D721Med (cell line): Measurements from ENCODE around the gene PELI1.

Experiments
- DNase-seq: peaks from one replicate; pipeline ENCODE4 v3.0.0; 2011; ENCODE audit warnings: low spot score; ENCODE audit not compliant: insufficient read length
- FAIRE-seq: peaks from 2 replicates; lab custom pipeline; 2011; peaks lifted over from hg19 to GRCh38; lab: Jason Lieb, UNC
- TF ChIP-seq, protein P1 (sequence below): IDR thresholded peaks from 2 replicates; pipeline ENCODE4 v1.5.1; 2012; ENCODE audit warnings: mild to moderate bottlenecking, control low read depth; ENCODE audit not compliant: insufficient read depth; ENCODE audit errors: missing control alignments

PELI1 gene

GRCh38 chr2:64153811-64154210 lies 9.6 kb upstream of the PELI1 start:
- DNase-seq: no peak
- no peak for FAIRE-seq
- TF ChIP-seq, protein P1, sequence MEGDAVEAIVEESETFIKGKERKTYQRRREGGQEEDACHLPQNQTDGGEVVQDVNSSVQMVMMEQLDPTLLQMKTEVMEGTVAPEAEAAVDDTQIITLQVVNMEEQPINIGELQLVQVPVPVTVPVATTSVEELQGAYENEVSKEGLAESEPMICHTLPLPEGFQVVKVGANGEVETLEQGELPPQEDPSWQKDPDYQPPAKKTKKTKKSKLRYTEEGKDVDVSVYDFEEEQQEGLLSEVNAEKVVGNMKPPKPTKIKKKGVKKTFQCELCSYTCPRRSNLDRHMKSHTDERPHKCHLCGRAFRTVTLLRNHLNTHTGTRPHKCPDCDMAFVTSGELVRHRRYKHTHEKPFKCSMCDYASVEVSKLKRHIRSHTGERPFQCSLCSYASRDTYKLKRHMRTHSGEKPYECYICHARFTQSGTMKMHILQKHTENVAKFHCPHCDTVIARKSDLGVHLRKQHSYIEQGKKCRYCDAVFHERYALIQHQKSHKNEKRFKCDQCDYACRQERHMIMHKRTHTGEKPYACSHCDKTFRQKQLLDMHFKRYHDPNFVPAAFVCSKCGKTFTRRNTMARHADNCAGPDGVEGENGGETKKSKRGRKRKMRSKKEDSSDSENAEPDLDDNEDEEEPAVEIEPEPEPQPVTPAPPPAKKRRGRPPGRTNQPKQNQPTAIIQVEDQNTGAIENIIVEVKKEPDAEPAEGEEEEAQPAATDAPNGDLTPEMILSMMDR: no peak

DNA sequence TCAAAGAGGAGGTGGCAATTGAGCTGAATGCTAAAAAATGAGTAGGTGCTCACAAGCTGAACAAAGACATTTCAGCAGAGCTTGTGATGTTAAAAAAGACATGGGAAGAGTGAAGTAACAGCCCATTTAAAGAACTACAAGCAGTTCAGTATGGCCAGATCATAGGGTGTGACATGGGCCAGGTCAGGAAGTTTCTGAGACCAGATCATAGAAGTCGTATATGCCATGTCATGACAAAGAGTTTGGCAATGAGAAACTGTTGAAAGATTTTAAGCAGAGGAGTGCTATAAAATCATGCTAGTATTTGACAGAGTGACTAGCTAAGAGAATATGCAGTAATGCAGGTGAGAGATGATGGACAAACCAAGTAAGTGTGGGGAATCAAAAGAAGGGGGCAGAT lies 7.3 kb upstream of the PELI1 start:
- DNase-seq (no peak), FAIRE-seq (no peak)
- TF ChIP-seq, protein P1: no peak

DNA sequence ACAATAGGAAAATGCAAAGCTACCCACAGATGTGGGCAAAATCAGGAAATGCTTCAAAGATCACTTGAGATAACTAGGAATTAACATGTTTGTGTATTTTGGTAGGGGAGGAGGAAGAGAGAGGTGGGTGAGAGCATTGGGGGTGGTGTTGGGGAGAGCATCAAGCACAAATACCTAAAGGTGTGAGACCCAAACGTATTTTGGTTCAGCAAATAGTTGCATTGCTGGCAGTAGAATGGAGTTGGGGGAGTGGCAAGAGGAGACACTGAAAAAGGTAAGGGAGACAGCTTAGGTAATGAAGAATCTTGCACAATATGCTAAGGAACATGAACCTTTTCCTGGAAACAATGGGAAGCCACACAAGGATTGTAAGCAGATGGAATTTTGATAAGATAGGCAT lies 1.5 kb upstream of the PELI1 start:
- TF ChIP-seq, protein P1: no peak
- DNase-seq (no peak), FAIRE-seq (no peak)

DNA sequence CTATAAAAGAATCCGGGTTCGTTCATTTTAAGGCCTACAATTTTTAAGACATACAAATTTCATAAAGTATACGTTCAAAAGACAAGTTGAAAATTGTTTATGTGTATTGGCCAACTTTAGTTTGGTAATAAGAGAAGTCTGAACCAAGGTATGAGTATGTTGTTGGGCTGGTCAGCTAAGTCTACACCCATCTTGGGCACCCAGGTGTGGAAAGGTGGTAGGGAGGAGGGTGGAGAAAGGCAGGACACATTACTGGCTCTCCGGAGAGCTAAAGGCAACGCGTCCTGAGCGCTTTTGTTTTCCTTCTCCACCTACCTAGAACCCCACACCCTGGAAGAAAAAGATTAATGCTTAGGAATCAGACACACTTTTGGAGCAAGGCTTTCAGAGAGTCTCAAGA lies 899 bp upstream of the PELI1 start:
- FAIRE-seq: no peak

GRCh38 chr2:64143169-64144056 lies 807 bp downstream of the PELI1 start:
- TF ChIP-seq, protein P1: no peak
- DNase-seq (no peak), FAIRE-seq (no peak)

More for the DNA sequence above, 899 bp upstream of the PELI1 start:
- no peak for DNase-seq
- TF ChIP-seq, protein P1: no peak

DNA sequence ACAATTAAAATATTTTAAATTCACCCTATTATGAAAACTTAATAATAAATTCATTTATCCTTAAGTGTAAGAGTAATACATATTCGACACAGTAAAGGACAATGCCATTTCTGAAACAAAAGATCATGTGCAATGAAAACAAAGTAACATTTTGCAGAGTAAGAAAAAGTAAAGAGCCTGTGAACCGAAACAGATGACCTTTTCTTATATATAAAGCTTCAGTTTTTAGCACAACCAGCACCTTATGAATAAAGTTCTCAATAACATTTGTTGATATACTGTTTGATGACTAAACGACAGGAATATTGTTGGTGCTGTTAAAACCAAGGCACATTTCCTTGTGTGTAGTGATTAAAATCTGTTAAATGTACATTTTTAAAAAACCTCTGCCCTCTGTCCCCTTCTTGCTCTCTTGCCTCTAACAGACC lies 1.5 kb downstream of the PELI1 start:
- DNase-seq (no peak), FAIRE-seq (no peak)
- TF ChIP-seq, protein P1: no peak
